H1 (cell line): ENCODE results near the gene NEURL1B. TPM values are rescaled to one million over a fixed set of nuclear protein-coding genes. Genes with fewer than 3 reads are reported as not detected.

ENCODE experiments used
- CTCF ChIA-PET: fragments of 300-600 bp; sonication (Branson Sonifier 250); formaldehyde crosslinking; loops from one replicate; lab custom pipeline; 2021; ENCODE audit not compliant: partially characterized antibody; lab: Charles Lee
- POLR2A ChIA-PET: fragments of 300-600 bp; sonication (Branson Sonifier 250); formaldehyde crosslinking; loops from one replicate; lab custom pipeline; 2021; ENCODE audit warnings: inconsistent platforms; ENCODE audit not compliant: partially characterized antibody; lab: Charles Lee
- DNase-seq, 2 experiments: peaks; one replicate each; pipeline versions ENCODE4 v3.0.0 to v3.0.0-alpha.2; 2010 to 2022; ENCODE audit warnings: low spot score in 2 of 2, low read depth in 1 of 2, mixed read lengths in 1 of 2
- FAIRE-seq: peaks from 2 replicates; lab custom pipeline; 2011; peaks lifted over from hg19 to GRCh38; lab: Jason Lieb, UNC
- H2AFZ ChIP-seq: 2 replicates; pipeline ENCODE4 v1.8.1; 2012; ENCODE audit warnings: low read length, inconsistent platforms
- H2AK5ac ChIP-seq: 2 replicates; pipeline ENCODE4 v1.6.1; 2013; ENCODE audit warnings: low read depth, low read length
- H2BK120ac ChIP-seq: replicated peaks from 2 replicates; pipeline ENCODE3; 2013; ENCODE audit warnings: low read depth, low read length, inconsistent platforms
- H2BK12ac ChIP-seq: 2 replicates; pipeline ENCODE4 v1.6.1; 2013; ENCODE audit warnings: low read depth, low read length
- H2BK15ac ChIP-seq: 2 replicates; pipeline ENCODE4 v1.6.1; 2013; ENCODE audit warnings: low read length
- H2BK20ac ChIP-seq: 2 replicates; pipeline ENCODE4 v1.6.1; 2013; ENCODE audit warnings: low read length
- H2BK5ac ChIP-seq: 2 replicates; pipeline ENCODE4 v1.6.1; 2013; ENCODE audit warnings: low read depth, low read length
- H3K14ac ChIP-seq: 2 replicates; pipeline ENCODE4 v1.6.1; 2013; ENCODE audit warnings: inconsistent platforms; ENCODE audit not compliant: insufficient read length
- H3K18ac ChIP-seq: 2 replicates; pipeline ENCODE4 v1.6.1; 2013; ENCODE audit warnings: low read length; ENCODE audit errors: extremely low read depth
- H3K23ac ChIP-seq: 2 replicates; pipeline ENCODE4 v1.6.1; 2013; ENCODE audit warnings: inconsistent platforms; ENCODE audit not compliant: insufficient read length
- H3K23me2 ChIP-seq: 2 replicates; pipeline ENCODE4 v1.6.1; 2013; ENCODE audit warnings: low read depth, low read length
- H3K27ac ChIP-seq: 2 replicates; pipeline ENCODE4 v1.6.1; 2011; ENCODE audit warnings: low read depth, low read length, inconsistent platforms
- H3K27me3 ChIP-seq, 4 experiments: replicated peaks in 1 of 4; 1 replicate in 1 of 4; 2 replicates in 3 of 4; pipeline versions ENCODE4 v1.6.1 to v1.8.1; 2011 to 2013; ENCODE audit warnings: low read length in 3 of 4, mild to moderate bottlenecking in 3 of 4, inconsistent platforms in 2 of 4, mixed read lengths in 2 of 4, moderate library complexity in 1 of 4; ENCODE audit not compliant: control insufficient read depth in 3 of 4, insufficient read depth in 3 of 4; ENCODE audit errors: extremely low read depth in 1 of 4
- H3K36me3 ChIP-seq, 4 experiments: 2 replicates each; pipeline versions ENCODE4 v1.6.1 to v1.8.1; 2011 to 2013; ENCODE audit warnings: mild to moderate bottlenecking in 4 of 4, low read length in 3 of 4, moderate library complexity in 2 of 4, control low read depth in 1 of 4, inconsistent platforms in 1 of 4; ENCODE audit not compliant: insufficient read depth in 4 of 4, control insufficient read depth in 2 of 4
- H3K4ac ChIP-seq: replicated peaks from 2 replicates; pipeline ENCODE3; 2013; ENCODE audit warnings: low read length, low read depth, mixed read lengths, inconsistent platforms; ENCODE audit not compliant: insufficient read length
- H3K4me1 ChIP-seq, 4 experiments: replicated peaks in 1 of 4; 1 replicate in 1 of 4; 2 replicates in 3 of 4; pipeline versions ENCODE4 v1.6.1 to v1.8.1; 2011 to 2013; ENCODE audit warnings: low read length in 3 of 4, inconsistent platforms in 2 of 4, mixed read lengths in 1 of 4; ENCODE audit not compliant: insufficient read depth in 4 of 4, control insufficient read depth in 3 of 4
- H3K4me2 ChIP-seq, 2 experiments: 2 replicates each; pipeline versions ENCODE4 v1.6.1 to v1.8.1; 2011 to 2013; ENCODE audit warnings: low read depth in 2 of 2, low read length in 2 of 2, control low read depth in 1 of 2, inconsistent platforms in 1 of 2, mild to moderate bottlenecking in 1 of 2; ENCODE audit not compliant: insufficient read depth in 1 of 2
- H3K4me3 ChIP-seq, 4 experiments: fragments of 200-600, 300-600 bp in 1 of 4; sonication (generic), shearing (Covaris generic), sonication (Bioruptor Twin) in 1 of 4; 2 replicates each; pipeline versions ENCODE4 v1.5.1 to v1.8.1; 2011 to 2016; ENCODE audit warnings: low read length in 4 of 4, low read depth in 3 of 4, control low read depth in 2 of 4, inconsistent platforms in 2 of 4, mild to moderate bottlenecking in 2 of 4, mixed read lengths in 1 of 4, moderate library complexity in 1 of 4; ENCODE audit not compliant: insufficient read depth in 2 of 4; ENCODE audit errors: extremely low read depth in 1 of 4
- H3K56ac ChIP-seq: replicated peaks from 2 replicates; pipeline ENCODE3; 2013; ENCODE audit warnings: low read depth, mild to moderate bottlenecking, mixed read lengths, low read length, inconsistent platforms; ENCODE audit not compliant: insufficient read length
- H3K79me1 ChIP-seq: 2 replicates; pipeline ENCODE4 v1.6.1; 2013; ENCODE audit warnings: low read depth, low read length, control low read depth
- H3K79me2 ChIP-seq, 2 experiments: 2 replicates each; pipeline versions ENCODE4 v1.6.1 to v1.8.1; 2012 to 2013; ENCODE audit warnings: low read length in 2 of 2, mild to moderate bottlenecking in 2 of 2, inconsistent platforms in 1 of 2; ENCODE audit not compliant: insufficient read depth in 2 of 2, control insufficient read depth in 1 of 2
- H3K9ac ChIP-seq, 4 experiments: replicated peaks in 1 of 4; 1 replicate in 1 of 4; 2 replicates in 3 of 4; pipeline versions ENCODE4 v1.6.1 to v1.8.1; 2011 to 2013; ENCODE audit warnings: low read depth in 3 of 4, low read length in 3 of 4, control low read depth in 2 of 4, mild to moderate bottlenecking in 2 of 4, moderate library complexity in 2 of 4, inconsistent platforms in 1 of 4; ENCODE audit errors: extremely low read depth in 1 of 4
- H3K9me3 ChIP-seq, 2 experiments: 2 replicates each; pipeline versions ENCODE4 v1.6.1 to v1.8.1; 2012 to 2013; ENCODE audit warnings: mild to moderate bottlenecking in 2 of 2, moderate library complexity in 2 of 2, control low read depth in 1 of 2, inconsistent platforms in 1 of 2, low read depth in 1 of 2, low read length in 1 of 2, mixed read lengths in 1 of 2; ENCODE audit not compliant: insufficient read depth in 2 of 2
- H4K20me1 ChIP-seq, 2 experiments: replicated peaks in 1 of 2; 2 replicates each; pipeline versions ENCODE3 to v1.8.1; 2011 to 2013; ENCODE audit warnings: inconsistent platforms in 2 of 2, low read length in 2 of 2, mild to moderate bottlenecking in 1 of 2; ENCODE audit not compliant: insufficient read depth in 2 of 2, control insufficient read depth in 1 of 2
- H4K5ac ChIP-seq: 2 replicates; pipeline ENCODE4 v1.6.1; 2013; ENCODE audit warnings: low read length, low read depth, mixed read lengths, inconsistent platforms; ENCODE audit not compliant: insufficient read length
- H4K8ac ChIP-seq: 2 replicates; pipeline ENCODE4 v1.8.0; 2013; ENCODE audit warnings: mild to moderate bottlenecking, moderate library complexity, low read length, inconsistent platforms; ENCODE audit not compliant: insufficient read depth; ENCODE audit errors: extremely low read depth
- H4K91ac ChIP-seq: replicated peaks from 2 replicates; pipeline ENCODE3; 2013; ENCODE audit warnings: low read length, mixed read lengths, inconsistent platforms; ENCODE audit not compliant: insufficient read length
- CREB1 ChIP-seq: IDR thresholded peaks from 2 replicates; pipeline ENCODE4 v1.6.1; 2012; ENCODE audit warnings: inconsistent platforms
- KDM5A ChIP-seq: fragments of 200-600 bp; IDR thresholded peaks from 2 replicates; pipeline ENCODE4 v1.7.1; 2012; ENCODE audit warnings: mild to moderate bottlenecking, low read length, inconsistent platforms, mixed read lengths
- RNF2 ChIP-seq: fragments of 200-900, 300-1000 bp; sonication (generic); IDR thresholded peaks from 2 replicates; pipeline ENCODE4 v1.7.1; 2016; ENCODE audit warnings: borderline replicate concordance, low read depth, mild to moderate bottlenecking, antibody characterized with exemption, low read length; ENCODE audit not compliant: poor library complexity, severe bottlenecking; ENCODE audit errors: missing control alignments
- WGBS, 2 experiments: shearing (Covaris generic) in 1 of 2; methylation state at CpG; one replicate each; pipeline versions ENCODE4 v1.1.6 to v1.1.7; 2013 to 2015; ENCODE audit warnings: low lambda C conversion rate in 2 of 2, mixed read lengths in 2 of 2, inconsistent platforms in 1 of 2, low coverage in 1 of 2, missing lambda C conversion rate in 1 of 2; ENCODE audit not compliant: insufficient replicate concordance in 2 of 2, insufficient coverage in 1 of 2, insufficient read length in 1 of 2; ENCODE audit errors: extremely low coverage in 1 of 2, missing lambda C conversion rate in 1 of 2; 5-methylcytosine and 5-hydroxymethylcytosine counted together
- polyA plus RNA-seq, 7 experiments: library from polyadenylated mRNA; depleted of rRNA in 3 of 7; stranded (reverse) in 5 of 7; unstranded in 2 of 7; fragments of >200 nt in 5 of 7; fragments of 200-250 nt in 2 of 7; gene quantifications; 1 replicate in 5 of 7; 2 replicates in 1 of 7; 4 replicates in 1 of 7; pipeline versions ENCODE4 v1.2.1 to v1.2.3, GENCODE V29; 2011 to 2013; ENCODE audit warnings: missing spikeins in 2 of 7, mixed read lengths in 2 of 7
- total RNA-seq: library from RNA; stranded (reverse); fragmentation: NEBNext Ultra II Directional; extraction: Animal tissue kit (Norgen Biotek cat#: 25700); gene quantifications from 2 replicates; pipeline ENCODE4 v1.2.1, GENCODE V29; 2021

NEURL1B gene
- total and polyA plus RNA-seq, 2 of the 8 experiments (the other 6 are each of a cell fraction or from before 2014, with no cell fraction given) = 3.3 to 6.1 TPM

DNA sequence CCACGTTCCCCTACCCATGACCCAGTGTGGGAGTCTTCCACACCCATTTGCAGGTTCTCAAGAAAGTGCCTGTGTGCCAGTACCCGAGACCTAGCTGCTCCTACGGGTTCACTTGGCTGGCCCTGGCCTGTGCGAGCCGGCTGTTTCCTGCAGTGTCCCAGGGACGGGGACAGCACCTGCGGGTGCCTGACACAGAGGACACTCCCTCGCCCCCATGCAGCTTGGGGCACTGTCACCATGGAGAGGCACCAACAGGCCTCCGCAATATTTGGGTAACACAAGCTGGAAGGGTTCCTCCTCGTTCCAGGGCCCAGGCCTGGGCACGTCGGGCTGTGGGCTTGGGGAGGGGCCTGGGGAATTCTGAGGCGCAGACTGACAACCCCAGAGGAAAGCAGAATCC is 88.5 kb downstream of the NEURL1B start:
- TF ChIP-seq CREB1 (no peak), RNF2 (no peak), KDM5A (no peak)
- no peak overlapping the region; a peak in 1 of 7 replicates for H3K9ac ChIP-seq

More for the DNA sequence above, 88.5 kb downstream of the NEURL1B start:
- no peaks in the 10 kb centered on the region for H3K79me2 ChIP-seq
- H2AK5ac ChIP-seq = no peak overlapping the region
- WGBS, 2 experiments = 92% methylated on average over 13 of the region's 13 CpGs; no CpG with 5 or more reads in 1 of the 2 experiments
- POLR2A ChIA-PET = interaction anchor here (0.9 to 1.1 kb wide), 2 partner anchors 22 to 42 kb away, joined by 3 read pairs; no protein-coding TSS in a partner anchor
- no peak overlapping the region for H2BK12ac ChIP-seq
- H4K91ac ChIP-seq = no peak overlapping the region
- no peaks in the 10 kb centered on the region for H3K79me1 ChIP-seq
- no peaks in the 10 kb centered on the region for H3K9me3 ChIP-seq
- H3K14ac ChIP-seq = no peak overlapping the region
- peaks cover 0 to 6% (median under 1%) of the 10 kb centered on the region in 4 experiments; a peak in 2 of 7 replicates for H3K4me1 ChIP-seq
- H3K4me2 ChIP-seq = no peak overlapping the region
- CTCF ChIA-PET = interaction anchor here (0.8 to 3.7 kb wide), 4 partner anchors 9 to 17 kb away, joined by 3 to 20 read pairs (median 10); no protein-coding TSS in a partner anchor
- no peak overlapping the region for H3K27ac ChIP-seq
- peaks cover 0 to 2% (median 0%) of the 10 kb centered on the region in 4 experiments; a peak in 2 of 7 replicates for H3K27me3 ChIP-seq
- no peak overlapping the region for H2AFZ ChIP-seq
- DNase-seq (no peak), FAIRE-seq (no peak)
- H4K5ac ChIP-seq = no peak overlapping the region
- H2BK20ac ChIP-seq = no peak overlapping the region
- H3K56ac ChIP-seq = no peak overlapping the region
- no peaks in the 10 kb centered on the region for H3K23me2 ChIP-seq
- H4K20me1 ChIP-seq = peaks cover 0 to 2% of the 10 kb centered on the region in 2 experiments
- no peaks in the 10 kb centered on the region for H3K36me3 ChIP-seq
- H3K4ac ChIP-seq = no peak overlapping the region
- no peak overlapping the region for H2BK120ac ChIP-seq
- H2BK5ac ChIP-seq = no peak overlapping the region
- no peak overlapping the region for H2BK15ac ChIP-seq
- no peak overlapping the region for H3K4me3 ChIP-seq
- H3K18ac ChIP-seq = no peak overlapping the region
- H4K8ac ChIP-seq = no peak overlapping the region
- no peak overlapping the region for H3K23ac ChIP-seq
